ENCODE results near the gene PNPLA6.
A peak's percentile ranks its signal among the peaks of the same experiment; 100 is the strongest.
"Not testable (repeated sequence)": the region's sequence is repeated elsewhere in the genome, so short reads cannot be mapped to it uniquely, and the experiment has no call there.

PNPLA6 gene

GRCh38 chr19:7554990-7555864, 19.7 kb downstream of the PNPLA6 start:
- no peak for DNase-seq (ENCODE audit: low read depth in 2 of 2)

- no peak for DNase-seq (ENCODE audit: low read depth in 2 of 2)
Measured at GRCh38 chr19:7556696-7557315, 21.3 kb downstream of the PNPLA6 start.

DNA sequence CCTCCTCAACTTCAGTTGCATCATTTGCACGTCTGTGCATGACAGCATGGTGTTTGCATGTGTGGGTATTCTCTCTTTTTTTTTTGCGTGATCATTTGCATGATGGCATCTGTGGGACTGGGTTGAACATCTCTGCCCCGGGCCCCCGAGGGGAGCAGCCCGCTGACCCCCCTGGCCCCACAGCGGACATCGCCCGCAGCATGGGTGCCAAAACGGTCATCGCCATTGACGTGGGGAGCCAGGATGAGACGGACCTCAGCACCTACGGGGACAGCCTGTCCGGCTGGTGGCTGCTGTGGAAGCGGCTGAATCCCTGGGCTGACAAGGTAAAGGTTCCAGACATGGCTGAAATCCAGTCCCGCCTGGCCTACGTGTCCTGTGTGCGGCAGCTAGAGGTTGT, 23.1 kb downstream of the PNPLA6 start:
- DNase-seq (ENCODE audit: low read depth in 2 of 2): no peak

GRCh38 chr19:7559102-7559501, 23.6 kb downstream of the PNPLA6 start:
- no peak for DNase-seq (ENCODE audit: low read depth in 2 of 2)

DNA sequence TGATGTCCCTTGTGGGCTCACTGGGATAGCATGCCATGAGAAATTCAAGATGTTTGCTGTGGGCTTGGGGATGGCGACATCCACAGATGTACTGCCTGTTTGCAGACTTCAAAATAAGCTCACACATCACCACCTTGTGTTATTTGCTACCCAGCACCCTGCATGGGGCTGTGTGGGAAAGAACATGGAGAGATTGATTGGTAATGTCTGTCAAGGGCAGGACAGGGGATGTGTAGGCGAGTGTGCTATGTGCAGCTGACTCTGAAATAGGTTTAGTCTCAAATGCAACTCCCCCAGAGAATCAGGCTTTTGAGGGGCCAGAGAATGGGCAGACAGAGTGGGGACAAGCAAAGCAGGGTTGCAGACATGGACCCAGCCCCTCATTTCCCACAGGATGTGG, 24.7 kb downstream of the PNPLA6 start:
- no peak for DNase-seq (ENCODE audit: low read depth in 2 of 2)

- no peak for DNase-seq (ENCODE audit: low read depth in 2 of 2)
Measured at GRCh38 chr19:7561325-7561724, 25.8 kb downstream of the PNPLA6 start.

GRCh38 chr19:7562646-7563393, 27.3 kb downstream of the PNPLA6 start:
- DNase-seq (ENCODE audit: low read depth in 2 of 2): no peak

DNA sequence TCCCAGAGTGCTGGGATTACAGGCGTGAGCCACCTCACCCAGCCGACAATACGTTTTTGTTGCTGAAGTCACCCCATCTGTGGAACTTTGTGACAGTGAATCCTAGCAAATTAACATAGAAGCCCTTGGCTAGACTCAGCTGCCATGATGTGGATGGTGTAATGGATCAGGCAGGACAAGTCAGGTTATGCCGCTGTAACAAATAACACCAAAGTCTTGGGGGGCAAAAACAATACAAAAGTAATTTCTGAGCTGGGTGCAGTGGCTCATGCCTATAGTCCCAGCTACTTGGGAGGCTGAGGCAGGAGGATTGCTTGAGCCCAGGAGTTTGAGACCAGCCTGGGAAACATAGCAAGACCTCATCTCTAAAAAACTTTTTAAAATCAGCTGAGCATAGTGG, 29.3 kb downstream of the PNPLA6 start:
- DNase-seq (ENCODE audit: low read depth in 2 of 2): no peak

DNA sequence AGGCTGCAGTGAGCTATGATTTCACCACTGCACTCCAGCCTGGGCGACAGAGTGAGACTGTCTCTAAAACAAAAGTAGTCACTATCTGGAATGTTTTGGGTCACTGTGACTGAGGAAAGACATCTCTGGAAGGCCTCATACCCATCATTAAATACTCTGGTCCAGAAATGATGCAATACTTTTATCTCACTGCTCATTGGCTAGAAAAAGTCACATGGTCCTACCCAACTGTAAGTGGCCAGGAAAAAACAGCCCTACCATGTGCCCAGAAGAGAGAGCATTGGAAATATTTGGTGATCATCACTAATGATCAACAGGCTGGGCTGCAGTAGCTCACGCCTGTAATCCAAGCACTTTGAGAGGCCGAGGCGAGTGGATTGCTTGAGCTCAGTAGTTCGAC, 29.8 kb downstream of the PNPLA6 start:
- DNase-seq (ENCODE audit: low read depth in 2 of 2): no peak

DNA sequence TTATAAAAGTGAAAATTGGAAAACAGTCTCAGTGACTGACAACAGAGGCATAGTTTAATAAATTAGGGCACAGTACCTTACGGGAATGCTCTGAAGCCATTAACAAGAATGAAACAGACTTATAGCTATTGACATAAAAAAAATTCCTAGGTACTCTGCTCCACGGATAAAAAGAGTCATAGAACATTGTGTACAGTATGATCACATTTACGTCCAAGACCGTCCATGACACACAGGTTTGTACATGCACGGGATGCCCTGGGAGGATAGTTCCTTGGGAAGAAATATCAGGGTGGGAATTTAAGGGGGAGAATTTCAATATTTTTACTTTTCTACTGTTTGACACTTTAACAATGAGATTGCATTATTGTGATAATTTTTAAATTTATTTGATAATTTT, 35.2 kb downstream of the PNPLA6 start:
- DNase-seq (ENCODE audit: low read depth in 2 of 2): no peak

- no peak for DNase-seq (ENCODE audit: low read depth in 2 of 2)
Measured at GRCh38 chr19:7575434-7576040, 40.0 kb downstream of the PNPLA6 start.

GRCh38 chr19:7577422-7577821, 41.9 kb downstream of the PNPLA6 start:
- not testable (repeated sequence) for DNase-seq (ENCODE audit: low read depth in 2 of 2)

DNA sequence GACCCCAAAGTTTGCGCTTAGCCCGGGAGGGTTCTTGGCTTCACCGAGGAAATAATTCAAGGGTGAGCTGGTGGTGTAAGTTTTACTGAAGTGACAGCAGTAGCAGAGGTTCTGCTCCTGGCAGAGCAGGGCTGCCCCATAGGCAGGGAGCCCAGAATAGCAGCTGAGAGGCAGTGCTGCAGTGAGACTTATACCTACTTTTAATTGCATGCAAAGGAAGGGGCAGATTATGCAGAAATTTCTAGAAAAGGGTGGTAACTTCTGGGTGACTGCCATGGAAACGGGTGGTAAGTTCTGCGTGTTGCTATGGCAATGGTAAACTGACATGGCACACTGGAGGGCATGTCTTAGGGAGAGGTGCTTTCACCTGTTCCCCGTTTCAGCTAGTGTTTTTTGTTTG, 42.6 kb downstream of the PNPLA6 start:
- no peak for DNase-seq (ENCODE audit: low read depth in 2 of 2)

GRCh38 chr19:7579182-7579581, 43.7 kb downstream of the PNPLA6 start:
- no peak for DNase-seq (ENCODE audit: low read depth in 2 of 2)

DNA sequence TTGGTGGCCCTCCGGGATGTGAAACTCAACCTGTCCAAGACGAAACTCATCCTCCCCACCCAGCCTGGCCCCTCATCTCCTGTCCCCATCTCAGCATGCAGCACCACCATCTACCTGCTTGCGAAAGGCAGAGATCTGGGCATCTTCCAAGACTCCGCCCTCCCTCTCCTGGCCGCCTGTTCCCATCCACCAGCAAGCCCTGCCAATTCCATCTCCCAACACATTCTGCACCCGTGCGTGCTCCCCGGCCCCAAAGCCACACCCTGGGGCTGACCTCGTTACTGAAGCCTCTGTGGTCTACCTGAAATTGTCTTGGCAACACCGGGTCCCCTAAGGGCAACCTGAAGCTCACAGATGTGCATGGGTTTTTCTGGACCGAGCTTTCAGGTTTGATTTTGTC, 46.9 kb downstream of the PNPLA6 start:
- DNase-seq (ENCODE audit: low read depth in 2 of 2): no peak

DNA sequence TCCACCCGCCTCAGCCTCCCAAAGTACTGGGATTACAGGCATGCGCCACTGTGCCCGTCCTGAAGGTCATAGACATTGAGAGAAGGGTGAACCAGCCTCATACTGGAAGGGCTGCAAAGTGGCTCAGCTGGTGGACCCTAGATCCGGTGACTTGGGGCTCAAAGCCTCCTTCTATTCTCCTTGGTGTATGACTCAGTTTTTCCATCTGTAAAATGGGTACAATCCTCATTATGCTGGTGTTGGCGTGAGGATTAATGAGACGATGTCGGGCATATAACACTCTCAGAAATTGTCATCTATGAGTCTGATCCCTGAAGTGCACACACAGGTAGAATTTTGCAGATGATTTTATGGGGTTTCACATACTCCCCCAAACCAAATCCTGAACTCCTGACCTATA, 54.3 kb downstream of the PNPLA6 start:
- no peak for DNase-seq (ENCODE audit: low read depth in 2 of 2)

- DNase-seq (ENCODE audit: low read depth in 2 of 2): no peak
Measured at GRCh38 chr19:7590256-7590655, 54.7 kb downstream of the PNPLA6 start.

- DNase-seq (ENCODE audit: low read depth in 2 of 2): peak in 1 of 2 donors; percentile 8
Measured at GRCh38 chr19:7595466-7596133, 60.1 kb downstream of the PNPLA6 start, which contains the start of gene CAMSAP3. Gene CAMSAP3 (plus strand): TSS chr19:7595863. CDS start chr19:7596003, 140 bp downstream.

DNA sequence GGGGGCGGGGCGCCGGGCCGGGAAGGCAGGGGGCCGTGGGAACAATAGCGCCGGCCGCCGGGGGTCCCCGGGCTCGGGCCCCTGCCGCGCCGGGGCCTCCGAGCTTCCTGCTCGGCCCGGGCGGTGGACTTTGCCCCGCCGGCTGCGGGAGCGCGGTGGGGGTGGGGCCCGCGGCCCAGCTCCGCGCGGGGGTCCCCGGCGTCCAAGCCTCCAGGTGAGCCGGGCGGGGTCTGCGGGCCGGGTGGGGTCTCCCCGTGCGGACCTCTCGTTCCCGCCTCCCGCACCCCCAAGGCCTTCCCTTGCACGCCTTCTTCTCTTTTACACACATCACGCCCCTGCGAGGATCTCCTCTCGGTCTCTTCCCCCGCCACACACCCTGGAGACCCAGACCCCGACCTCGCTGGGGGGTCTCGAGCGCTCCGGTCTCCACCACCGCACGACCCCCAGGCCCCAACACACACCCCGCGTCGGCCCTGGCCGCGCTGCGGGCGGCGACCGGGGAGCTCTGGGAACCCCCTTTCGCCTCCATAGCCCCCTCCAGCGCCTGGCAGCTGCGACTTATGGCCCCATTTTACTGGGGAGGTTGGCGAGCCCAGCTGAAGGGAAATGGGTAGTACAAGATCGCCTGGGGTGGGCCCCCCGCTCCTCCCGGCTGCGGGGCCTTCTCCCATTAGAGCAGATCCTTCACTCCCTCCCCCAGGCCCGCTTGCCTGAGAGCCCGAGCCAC, 60.9 kb downstream of the PNPLA6 start:
- DNase-seq (ENCODE audit: low read depth in 2 of 2): no peak

DNA sequence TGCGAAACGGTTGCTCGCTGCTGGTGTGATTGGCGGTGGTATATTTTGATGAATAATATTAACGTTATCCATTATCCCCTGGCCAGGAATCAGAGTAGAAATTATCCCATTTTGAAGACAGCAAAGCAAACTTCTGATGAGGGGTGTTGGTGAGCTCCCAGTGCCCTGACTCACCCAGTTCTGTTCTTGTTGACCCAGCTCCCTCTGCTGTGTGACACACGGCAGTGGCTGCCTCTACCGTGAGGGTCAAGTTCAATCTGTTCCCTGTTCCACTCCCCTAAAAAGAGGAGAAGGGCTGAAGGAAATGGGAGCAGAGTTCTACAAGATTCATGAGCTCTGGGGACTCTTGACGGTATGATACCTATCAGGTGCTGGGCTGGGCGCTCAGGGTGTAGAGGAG, 62.2 kb downstream of the PNPLA6 start:
- DNase-seq (ENCODE audit: low read depth in 2 of 2): no peak

GRCh38 chr19:7598180-7598579, 62.7 kb downstream of the PNPLA6 start:
- DNase-seq (ENCODE audit: low read depth in 2 of 2): no peak

All from stimulated activated CD8-positive, alpha-beta memory T cell treated with anti-CD3 and anti-CD28 coated beads, Interleukin-2, amount 100 ng/mL, for 1 hour (primary cell).